ENCODE data around the gene SPINK1. TPM values are rescaled to one million over a fixed set of nuclear protein-coding genes. Genes with fewer than 3 reads are reported as not detected.
"Not testable (repeated sequence)": the region's sequence is repeated elsewhere in the genome, so short reads cannot be mapped to it uniquely, and the experiment has no call there.

Gene SPINK1
- polyA plus RNA-seq, 3 donors from 2014 or later, result not detected

- Mint-ChIP-seq H3K27me3 (ENCODE audit: low read depth in 3 of 3) (peaks cover 1 to 8% (median 3%) of the 10 kb centered on the region in 3 donors), H3K4me1 (peaks cover 9% of the 10 kb centered on the region in 2 donors), H3K27ac (no peak overlapping the region), H3K4me3 (peak overlapping the region in 1 of 5 donors; percentile 2), H3K9me3 (no peaks in the 10 kb centered on the region), H3K36me3 (no peaks in the 10 kb centered on the region)
- peak in 1 of 3 donors; percentile 5 for DNase-seq
Observed at GRCh38 chr5:147809830-147810666, 21.4 kb downstream of the SPINK1 start.

GRCh38 chr5:147805030-147805454 is 26.4 kb downstream of the SPINK1 start:
- Mint-ChIP-seq H3K27me3 (ENCODE audit: low read depth in 3 of 3) (peaks cover 1 to 13% (median 12%) of the 10 kb centered on the region in 3 donors), H3K4me1 (peaks cover 32 to 33% of the 10 kb centered on the region in 2 donors), H3K36me3 (no peaks in the 10 kb centered on the region), H3K9me3 (no peaks in the 10 kb centered on the region), H3K27ac (peak overlapping the region; percentile 79 to 94 (median 92)), H3K4me3 (peak overlapping the region; percentile 40 to 77 (median 61))
- peak; percentile 73 to 85 (median 82) for DNase-seq

GRCh38 chr5:147804334-147804733 is 27.1 kb downstream of the SPINK1 start:
- H3K4me1 Mint-ChIP-seq, result peaks cover 32 to 33% of the 10 kb centered on the region in 2 donors
- peaks cover 1 to 19% (median 13%) of the 10 kb centered on the region in 3 donors for H3K27me3 Mint-ChIP-seq (ENCODE audit: low read depth in 3 of 3)
- no peaks in the 10 kb centered on the region for H3K9me3 Mint-ChIP-seq
- H3K36me3 Mint-ChIP-seq, result no peaks in the 10 kb centered on the region
- no peak for DNase-seq
- H3K4me3 Mint-ChIP-seq, result no peak overlapping the region
- H3K27ac Mint-ChIP-seq, result peak overlapping the region in 4 of 6 donors; percentile 46 to 93 (median 88)

GRCh38 chr5:147803926-147804325 is 27.5 kb downstream of the SPINK1 start:
- no peaks in the 10 kb centered on the region for H3K36me3 Mint-ChIP-seq
- DNase-seq, result no peak
- H3K4me3 Mint-ChIP-seq, result peak overlapping the region in 2 of 5 donors; percentile 3 to 17
- no peaks in the 10 kb centered on the region for H3K9me3 Mint-ChIP-seq
- H3K27me3 Mint-ChIP-seq (ENCODE audit: low read depth in 3 of 3), result peaks cover 1 to 19% (median 13%) of the 10 kb centered on the region in 3 donors
- peaks cover 32 to 33% of the 10 kb centered on the region in 2 donors for H3K4me1 Mint-ChIP-seq
- H3K27ac Mint-ChIP-seq, result peak overlapping the region in 4 of 6 donors; percentile 46 to 93 (median 88)

GRCh38 chr5:147803161-147803560 is 28.3 kb downstream of the SPINK1 start:
- Mint-ChIP-seq H3K4me3 (peak overlapping the region in 1 of 5 donors; percentile 37), H3K27ac (peak overlapping the region in 4 of 6 donors; percentile 46 to 85 (median 74)), H3K27me3 (ENCODE audit: low read depth in 3 of 3) (peaks cover 1 to 19% (median 13%) of the 10 kb centered on the region in 3 donors), H3K4me1 (peaks cover 32 to 33% of the 10 kb centered on the region in 2 donors)
- peak in 1 of 3 donors; percentile 5 for DNase-seq
- H3K36me3 Mint-ChIP-seq, H3K9me3 Mint-ChIP-seq: not testable (repeated sequence)

GRCh38 chr5:147801461-147801860 is 30.0 kb downstream of the SPINK1 start:
- Mint-ChIP-seq H3K4me3 (no peak overlapping the region), H3K27me3 (ENCODE audit: low read depth in 3 of 3) (peaks cover 1 to 19% (median 13%) of the 10 kb centered on the region in 3 donors), H3K36me3 (no peaks in the 10 kb centered on the region), H3K9me3 (no peaks in the 10 kb centered on the region), H3K27ac (peak overlapping the region in 1 of 6 donors; percentile 3), H3K4me1 (peaks cover 32 to 33% of the 10 kb centered on the region in 2 donors)
- no peak for DNase-seq

- peaks cover 28% of the 10 kb centered on the region in 2 donors for H3K4me1 Mint-ChIP-seq
- H3K27me3 Mint-ChIP-seq (ENCODE audit: low read depth in 3 of 3), result peaks cover 1 to 19% (median 13%) of the 10 kb centered on the region in 3 donors
- H3K36me3 Mint-ChIP-seq, result no peaks in the 10 kb centered on the region
Observed at GRCh38 chr5:147800491-147800890, 31.0 kb downstream of the SPINK1 start.

GRCh38 chr5:147796556-147797308 is 34.7 kb downstream of the SPINK1 start:
- Mint-ChIP-seq H3K27me3 (ENCODE audit: low read depth in 3 of 3) (peaks cover 0 to 19% (median 1%) of the 10 kb centered on the region in 3 donors), H3K27ac (no peak overlapping the region), H3K9me3 (no peaks in the 10 kb centered on the region), H3K4me1 (no peaks in the 10 kb centered on the region), H3K4me3 (no peak overlapping the region), H3K36me3 (no peaks in the 10 kb centered on the region)
- DNase-seq, result no peak

More at GRCh38 chr5:147800491-147800890, 31.0 kb downstream of the SPINK1 start:
- H3K9me3 Mint-ChIP-seq, result no peaks in the 10 kb centered on the region
- no peak for DNase-seq
- no peak overlapping the region for H3K27ac Mint-ChIP-seq
- H3K4me3 Mint-ChIP-seq, result no peak overlapping the region

GRCh38 chr5:147791181-147791580 is 40.3 kb downstream of the SPINK1 start:
- H3K9me3 Mint-ChIP-seq, result no peaks in the 10 kb centered on the region
- H3K27ac Mint-ChIP-seq, result no peak overlapping the region
- DNase-seq, result no peak
- no peak overlapping the region for H3K4me3 Mint-ChIP-seq
- no peaks in the 10 kb centered on the region for H3K4me1 Mint-ChIP-seq
- no peaks in the 10 kb centered on the region for H3K36me3 Mint-ChIP-seq
- H3K27me3 Mint-ChIP-seq (ENCODE audit: low read depth in 3 of 3), result peaks cover 0 to 4% (median 0%) of the 10 kb centered on the region in 3 donors

GRCh38 chr5:147789820-147790219 is 41.7 kb downstream of the SPINK1 start:
- Mint-ChIP-seq H3K27ac (no peak overlapping the region), H3K4me1 (no peaks in the 10 kb centered on the region), H3K4me3 (no peak overlapping the region), H3K9me3 (no peaks in the 10 kb centered on the region), H3K36me3 (no peaks in the 10 kb centered on the region), H3K27me3 (ENCODE audit: low read depth in 3 of 3) (peaks cover 0 to 3% (median 0%) of the 10 kb centered on the region in 3 donors)
- no peak for DNase-seq

GRCh38 chr5:147788023-147788422 is 43.4 kb downstream of the SPINK1 start:
- Mint-ChIP-seq H3K4me1 (peaks cover 0 to 1% of the 10 kb centered on the region in 2 donors), H3K36me3 (no peaks in the 10 kb centered on the region), H3K4me3 (no peak overlapping the region), H3K9me3 (no peaks in the 10 kb centered on the region), H3K27ac (peak overlapping the region in 1 of 6 donors; percentile 45), H3K27me3 (ENCODE audit: low read depth in 3 of 3) (no peaks in the 10 kb centered on the region)
- DNase-seq, result no peak

- peaks cover 17 to 20% of the 10 kb centered on the region in 2 donors for H3K4me1 Mint-ChIP-seq
- H3K4me3 Mint-ChIP-seq, result no peak overlapping the region
- H3K27ac Mint-ChIP-seq, result no peak overlapping the region
- no peaks in the 10 kb centered on the region for H3K36me3 Mint-ChIP-seq
- peaks cover 6 to 10% (median 10%) of the 10 kb centered on the region in 3 donors for H3K27me3 Mint-ChIP-seq (ENCODE audit: low read depth in 3 of 3)
- H3K9me3 Mint-ChIP-seq, result no peaks in the 10 kb centered on the region
- DNase-seq, result no peak
Observed at GRCh38 chr5:147786142-147786541, 45.3 kb downstream of the SPINK1 start.

- Mint-ChIP-seq H3K27ac (peak overlapping the region in 5 of 6 donors; percentile 24 to 66 (median 48)), H3K4me1 (peaks cover 35 to 37% of the 10 kb centered on the region in 2 donors), H3K36me3 (no peaks in the 10 kb centered on the region), H3K4me3 (no peak overlapping the region), H3K9me3 (no peaks in the 10 kb centered on the region), H3K27me3 (ENCODE audit: low read depth in 3 of 3) (peaks cover 6 to 10% (median 10%) of the 10 kb centered on the region in 3 donors)
- DNase-seq, result no peak
Observed at GRCh38 chr5:147784146-147784987, 47.1 kb downstream of the SPINK1 start.
